Measurements from ENCODE around the gene ASH1L. TPM values are rescaled to one million over a fixed set of nuclear protein-coding genes. Genes with fewer than 3 reads are reported as not detected.

ASH1L gene
- total and polyA plus RNA-seq, 2 donors (not counting 3 experiments of a cell fraction or from before 2014, with no cell fraction given) = 11.6 to 29.2 TPM

DNA sequence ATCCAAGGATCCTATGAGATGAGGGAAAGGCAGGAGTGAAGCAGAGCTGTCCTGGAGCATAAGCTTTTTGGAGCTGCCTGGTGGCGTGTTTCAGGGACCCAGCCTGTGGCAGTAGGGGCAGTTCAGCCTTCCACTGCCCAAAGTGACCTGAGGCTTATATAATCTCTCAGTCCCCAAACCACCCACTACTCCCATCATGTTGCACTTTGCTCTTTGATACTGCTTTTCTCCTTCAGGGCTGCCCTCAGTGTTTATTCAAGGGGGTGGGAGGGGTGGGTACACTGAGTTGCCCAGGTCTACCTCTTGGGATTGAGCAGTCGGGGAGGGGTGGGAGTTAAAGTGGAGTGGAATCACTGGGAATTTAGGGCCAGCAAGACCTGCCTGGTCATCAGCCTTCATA is 276.1 kb downstream of the ASH1L start:
- Histone ChIP-seq H3K79me2 (ENCODE audit: control insufficient read depth, insufficient read depth, low read length) (no peaks in the 10 kb centered on the region), H3K9ac (replicated peaks; ENCODE audit: extremely low read depth, insufficient read depth, low read length) (no peak overlapping the region), H3K9me3 (replicated peaks; ENCODE audit: control insufficient read depth, insufficient read depth, low read length) (no peaks in the 10 kb centered on the region), H3K27ac (ENCODE audit: insufficient read depth, low read depth, low read length) (no peak overlapping the region), H4K20me1 (replicated peaks; ENCODE audit: control insufficient read depth, extremely low read depth, insufficient read depth, low read length) (no peaks in the 10 kb centered on the region), H2AFZ (ENCODE audit: low read depth, low read length) (no peak overlapping the region), H3K36me3 (ENCODE audit: control insufficient read depth in 2 of 2, extremely low read depth in 1 of 2, insufficient read depth in 2 of 2, low read length in 2 of 2) (no peaks in the 10 kb centered on the region), H3K4me3 (replicated peaks in 1 of 3; ENCODE audit: insufficient read depth in 1 of 3, low read depth in 1 of 3, low read length in 3 of 3) (no peak overlapping the region), H3K27me3 (ENCODE audit: control insufficient read depth in 2 of 2, insufficient read depth in 2 of 2, low read length in 2 of 2) (peaks cover 0 to 1% of the 10 kb centered on the region in 2 experiments), H3K4me1 (ENCODE audit: control insufficient read depth, extremely low read depth, insufficient read depth, low read length) (no peaks in the 10 kb centered on the region), H3K9me1 (replicated peaks; ENCODE audit: control insufficient read depth, extremely low read depth, insufficient read depth, low read length) (no peaks in the 10 kb centered on the region), H3K4me2 (ENCODE audit: insufficient read depth, low read length) (no peak overlapping the region)
- dilution Hi-C loops (cut with MboI; ENCODE audit: extremely low pct_ligation_motif_present, low sequenced_read_pairs) (no loop called here), intact Hi-C loops (cut with micrococcal nuclease) (no loop called here)
- BruUV-seq (replicated peaks) = no TSS peak
- ChIA-PET CTCF (interaction anchor here (1.1 to 1.2 kb wide), 3 partner anchors 9 to 35 kb away, joined by 3 read pairs; no protein-coding TSS in a partner anchor), POLR2A (no interaction called here)
- DNase-seq (ENCODE audit: low read depth, low spot score) (no peak), FAIRE-seq (no peak)
- no peak for TF ChIP-seq MYC (IDR thresholded peaks at IDR 0.05; ENCODE audit: low read depth, low read length)
- TF ChIP-seq CTCF (IDR thresholded peaks at IDR 0.05; ENCODE audit: extremely low read depth in 1 of 2, insufficient read depth in 1 of 2, low read depth in 1 of 2, low read length in 2 of 2) = no peak
- no peak for TF ChIP-seq EZH2 (IDR thresholded peaks at IDR 0.05; ENCODE audit: borderline replicate concordance, low read depth, low read length, severe bottlenecking)
- TF ChIP-seq FOS (IDR thresholded peaks at IDR 0.05; ENCODE audit: borderline replicate concordance, insufficient read depth, low read length) = no peak
- TF ChIP-seq MAX (IDR thresholded peaks at IDR 0.05; ENCODE audit: insufficient read depth, insufficient read length) = no peak
- no peak for TF ChIP-seq GATA2 (IDR thresholded peaks at IDR 0.05; ENCODE audit: insufficient read depth, insufficient read length, low read depth, low read length)
- TF ChIP-seq POLR2A (IDR thresholded peaks at IDR 0.05; ENCODE audit: low read depth, low read length) = no peak
- no peak for TF ChIP-seq POLR2AphosphoS5 (IDR thresholded peaks at IDR 0.05; ENCODE audit: insufficient read depth, low read depth, low read length)
- TF ChIP-seq JUN (IDR thresholded peaks at IDR 0.05; ENCODE audit: borderline replicate concordance, insufficient read depth, insufficient read length, low read depth) = no peak

All from endothelial cell of umbilical vein (primary cell).